HL-60 (cell line): ENCODE data around the gene KCTD7.

ENCODE experiments used
- DNase-seq, 2 experiments: peaks; one replicate each; pipeline ENCODE4 v3.0.0-alpha.2; 2010 to 2020; ENCODE audit warnings: low read depth in 1 of 2, low spot score in 1 of 2
- H3K27ac ChIP-seq: fragments of 250-450 bp; sonication (Bioruptor Pico); replicated peaks from 2 replicates; pipeline ENCODE4 v1.5.1; 2020; ENCODE audit warnings: mild to moderate bottlenecking, moderate library complexity
- H3K27me3 ChIP-seq: fragments of 250-450 bp; sonication (Bioruptor Pico); 2 replicates; pipeline ENCODE4 v1.5.1; 2021; ENCODE audit warnings: mild to moderate bottlenecking, moderate library complexity; ENCODE audit not compliant: insufficient read depth, poor library complexity, severe bottlenecking
- H3K4me3 ChIP-seq: replicated peaks from 2 replicates; pipeline ENCODE4 v1.5.1; 2011; ENCODE audit warnings: mild to moderate bottlenecking, control low read depth, low read length; ENCODE audit not compliant: insufficient read depth
- GABPA ChIP-seq: IDR thresholded peaks from 2 replicates; pipeline ENCODE4 v1.6.1; 2012; ENCODE audit warnings: low read depth
- POLR2AphosphoS5 ChIP-seq: IDR thresholded peaks from 2 replicates; pipeline ENCODE4 v1.6.1; 2012; ENCODE audit warnings: low read depth
- REST ChIP-seq: IDR thresholded peaks from 2 replicates; pipeline ENCODE4 v1.6.1; 2012; ENCODE audit warnings: low read depth; ENCODE audit not compliant: insufficient replicate concordance
- SPI1 ChIP-seq: IDR thresholded peaks from 2 replicates; pipeline ENCODE4 v1.6.1; 2012; ENCODE audit warnings: low read depth, mild to moderate bottlenecking, borderline replicate concordance
- TF ChIP-seq, protein P1 (sequence below): IDR thresholded peaks from one replicate; pipeline ENCODE4 v1.5.1; 2011; ENCODE audit warnings: low read length, control low read depth, inconsistent platforms; ENCODE audit not compliant: insufficient read depth

KCTD7 gene

GRCh38 chr7:66664590-66665293 is 36.1 kb downstream of the KCTD7 start:
- Histone ChIP-seq H3K27ac (no peak overlapping the region), H3K4me3 (no peak overlapping the region), H3K27me3 (no peaks in the 10 kb centered on the region)
- TF ChIP-seq POLR2AphosphoS5 (no peak), GABPA (no peak), REST (no peak), SPI1 (no peak)
- TF ChIP-seq, protein P1, sequence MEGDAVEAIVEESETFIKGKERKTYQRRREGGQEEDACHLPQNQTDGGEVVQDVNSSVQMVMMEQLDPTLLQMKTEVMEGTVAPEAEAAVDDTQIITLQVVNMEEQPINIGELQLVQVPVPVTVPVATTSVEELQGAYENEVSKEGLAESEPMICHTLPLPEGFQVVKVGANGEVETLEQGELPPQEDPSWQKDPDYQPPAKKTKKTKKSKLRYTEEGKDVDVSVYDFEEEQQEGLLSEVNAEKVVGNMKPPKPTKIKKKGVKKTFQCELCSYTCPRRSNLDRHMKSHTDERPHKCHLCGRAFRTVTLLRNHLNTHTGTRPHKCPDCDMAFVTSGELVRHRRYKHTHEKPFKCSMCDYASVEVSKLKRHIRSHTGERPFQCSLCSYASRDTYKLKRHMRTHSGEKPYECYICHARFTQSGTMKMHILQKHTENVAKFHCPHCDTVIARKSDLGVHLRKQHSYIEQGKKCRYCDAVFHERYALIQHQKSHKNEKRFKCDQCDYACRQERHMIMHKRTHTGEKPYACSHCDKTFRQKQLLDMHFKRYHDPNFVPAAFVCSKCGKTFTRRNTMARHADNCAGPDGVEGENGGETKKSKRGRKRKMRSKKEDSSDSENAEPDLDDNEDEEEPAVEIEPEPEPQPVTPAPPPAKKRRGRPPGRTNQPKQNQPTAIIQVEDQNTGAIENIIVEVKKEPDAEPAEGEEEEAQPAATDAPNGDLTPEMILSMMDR = no peak
- no peak for DNase-seq

DNA sequence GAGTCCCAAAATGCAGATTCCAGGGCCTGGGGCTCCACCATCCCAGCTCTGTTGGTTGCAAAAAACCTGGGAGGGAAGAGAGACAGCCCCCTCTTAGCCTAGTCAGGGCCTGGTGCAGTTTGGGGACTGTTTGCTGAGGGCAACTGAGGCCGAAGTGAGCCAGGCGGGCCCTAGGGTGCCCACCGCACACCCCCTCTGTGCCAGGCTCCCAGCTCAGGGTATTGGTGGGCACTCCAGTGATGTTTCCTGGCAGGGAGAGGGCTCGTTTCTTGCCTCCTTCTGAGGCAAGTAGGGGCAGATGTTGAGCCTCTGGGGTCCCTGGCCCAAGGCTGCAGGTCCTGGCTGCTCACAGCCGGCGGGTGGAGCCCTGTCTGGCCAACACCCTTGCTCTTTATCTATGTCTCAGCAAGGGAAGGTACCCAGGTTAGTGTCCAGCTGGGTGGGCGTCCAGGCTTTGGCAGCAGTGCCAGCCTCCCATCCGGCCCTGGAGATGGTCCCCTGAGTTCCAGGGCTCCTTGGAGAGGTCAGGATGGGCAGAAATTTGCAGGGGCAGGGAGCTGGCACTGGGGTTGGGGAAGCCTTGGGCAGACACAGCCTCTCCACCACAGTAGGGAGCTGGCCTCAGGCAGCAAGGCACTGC is 37.8 kb downstream of the KCTD7 start:
- Histone ChIP-seq H3K27ac (no peak overlapping the region), H3K27me3 (no peaks in the 10 kb centered on the region), H3K4me3 (no peak overlapping the region)
- DNase-seq = no peak
- TF ChIP-seq GABPA = no peak
- no peak for TF ChIP-seq REST
- TF ChIP-seq, protein P1 = no peak
- TF ChIP-seq SPI1 = no peak
- no peak for TF ChIP-seq POLR2AphosphoS5

DNA sequence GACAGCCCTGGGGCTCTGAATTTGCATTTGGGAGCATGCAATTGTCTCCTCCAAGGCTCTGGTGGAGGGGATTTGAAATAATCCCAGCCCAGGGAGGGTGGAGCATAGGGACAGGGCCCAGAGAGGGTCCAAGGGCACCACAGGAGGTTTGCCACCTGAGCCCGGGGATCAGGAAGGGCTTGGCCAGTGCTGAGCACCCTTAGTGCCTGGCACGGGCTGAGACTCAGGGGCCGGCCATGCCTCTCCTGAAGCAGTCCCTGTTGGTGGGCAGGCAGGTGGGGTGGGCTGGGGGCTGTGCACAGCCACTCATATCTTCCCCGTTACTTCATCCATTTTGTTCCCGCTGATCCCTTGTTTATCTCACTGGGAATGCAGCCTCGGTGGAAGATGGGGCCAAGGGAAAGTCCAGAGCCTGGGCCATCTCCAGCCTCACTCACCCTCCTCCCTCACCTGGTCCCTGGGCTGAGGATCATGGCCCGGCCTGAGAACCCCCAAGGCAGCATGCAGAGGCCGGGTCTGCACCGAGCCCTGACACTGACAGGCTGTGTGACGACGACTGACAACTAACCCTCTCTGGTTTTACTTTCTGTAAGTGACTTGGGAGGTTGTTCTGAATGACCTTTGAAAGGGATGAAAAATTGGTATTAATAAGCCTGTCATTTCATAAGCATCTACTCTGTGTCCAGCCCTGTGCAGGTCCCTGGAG is 38.5 kb downstream of the KCTD7 start:
- no peak overlapping the region for H3K4me3 ChIP-seq
- DNase-seq = no peak
- no peaks in the 10 kb centered on the region for H3K27me3 ChIP-seq
- no peak overlapping the region for H3K27ac ChIP-seq
- TF ChIP-seq POLR2AphosphoS5 (no peak), GABPA (no peak), SPI1 (no peak), REST (no peak)
- TF ChIP-seq, protein P1 = no peak
